K562 (cell line): Measurements from ENCODE around the gene ENTR1. TPM values are rescaled to one million over a fixed set of nuclear protein-coding genes. Genes with fewer than 3 reads are reported as not detected.

ENCODE experiments used
- ATAC-seq: fragments of 200-7000 bp; cut with Tn5 transposase; 3 replicates; pipeline ENCODE4 v1.9.1; 2020; ENCODE audit warnings: moderate library complexity
- BruUV-seq: library from RNA; stranded (reverse); fragments of 400-500 nt; replicated peaks from 2 replicates; lab custom pipeline; 2021; lab: Mats Ljungman, UMichigan
- CTCF ChIA-PET: fragments of 300-600 bp; formaldehyde crosslinking; extraction: SDS; loops from one replicate; lab custom pipeline; 2021; ENCODE audit warnings: low intra/inter-chr PET ratio; lab: Yijun Ruan, JAX
- POLR2A ChIA-PET: fragments of 300-600, 350-650 bp; sonication (Branson Sonifier 250); formaldehyde crosslinking; extraction: SDS; loops from one replicate; lab custom pipeline; 2021; ENCODE audit warnings: antibody characterized with exemption, inconsistent platforms; lab: Yijun Ruan, JAX
- DNase-seq, 4 experiments: peaks; one replicate each; pipeline versions ENCODE4 v3.0.0 to v3.0.0-alpha.2; 2011 to 2018; ENCODE audit warnings: low spot score in 3 of 4, mixed read lengths in 3 of 4; ENCODE audit errors: extremely low read depth in 1 of 4
- FAIRE-seq: peaks from 2 replicates; lab custom pipeline; 2011; peaks lifted over from hg19 to GRCh38; lab: Jason Lieb, UNC
- H2AFZ ChIP-seq: 2 replicates; pipeline ENCODE4 v1.6.0; 2011; ENCODE audit warnings: low read depth, low read length, control low read depth, inconsistent platforms
- H3K27ac ChIP-seq: fragments of 200-600 bp; 3 replicates; pipeline ENCODE4 v1.8.0; 2011; ENCODE audit warnings: low read depth, mild to moderate bottlenecking, control low read depth, inconsistent platforms, low read length, moderate library complexity, mixed read lengths; ENCODE audit errors: extremely low read depth
- H3K27me3 ChIP-seq, 2 experiments: fragments of 300-600 bp in 1 of 2; 2 replicates in 1 of 2; 3 replicates in 1 of 2; pipeline versions ENCODE4 v1.6.0 to v1.8.0; 2011; ENCODE audit warnings: inconsistent platforms in 2 of 2, low read length in 2 of 2, mild to moderate bottlenecking in 1 of 2, mixed read lengths in 1 of 2, moderate library complexity in 1 of 2; ENCODE audit not compliant: control insufficient read depth in 2 of 2, insufficient read depth in 2 of 2
- H3K36me3 ChIP-seq: fragments of 300-600 bp; 3 replicates; pipeline ENCODE4 v1.8.0; 2011; ENCODE audit warnings: mild to moderate bottlenecking, low read length, inconsistent platforms; ENCODE audit not compliant: control insufficient read depth, insufficient read depth
- H3K4me1 ChIP-seq, 2 experiments: fragments of 200-600 bp in 1 of 2; replicated peaks in 1 of 2; 2 replicates in 1 of 2; 3 replicates in 1 of 2; pipeline versions ENCODE4 v1.5.1 to v1.8.0; 2011; ENCODE audit warnings: inconsistent platforms in 2 of 2, low read length in 2 of 2, mild to moderate bottlenecking in 1 of 2, mixed read lengths in 1 of 2, moderate library complexity in 1 of 2; ENCODE audit not compliant: control insufficient read depth in 2 of 2, insufficient read depth in 2 of 2
- H3K4me2 ChIP-seq: 2 replicates; pipeline ENCODE4 v1.6.1; 2011; ENCODE audit warnings: low read length, control low read depth, inconsistent platforms, mixed read lengths; ENCODE audit not compliant: insufficient read depth
- H3K4me3 ChIP-seq: fragments of 200-600 bp; sonication (generic), shearing (Covaris generic); 2 replicates; pipeline ENCODE4 v1.5.1; 2016; ENCODE audit warnings: control low read depth, inconsistent platforms
- H3K79me2 ChIP-seq: fragments of 200-600 bp; 3 replicates; pipeline ENCODE4 v1.8.0; 2011; ENCODE audit warnings: low read length, inconsistent platforms; ENCODE audit not compliant: control insufficient read depth, insufficient read depth
- H3K9ac ChIP-seq, 2 experiments: 2 replicates each; pipeline versions ENCODE4 v1.6.0 to v1.6.1; 2011; ENCODE audit warnings: low read depth in 2 of 2, low read length in 2 of 2, control low read depth in 1 of 2, inconsistent platforms in 1 of 2, mild to moderate bottlenecking in 1 of 2, mixed read lengths in 1 of 2; ENCODE audit not compliant: insufficient read depth in 1 of 2
- H3K9me1 ChIP-seq: one replicate; pipeline ENCODE4 v1.6.0; 2011; ENCODE audit warnings: inconsistent platforms, mild to moderate bottlenecking, low read length, moderate library complexity; ENCODE audit not compliant: control insufficient read depth, insufficient read depth
- H3K9me3 ChIP-seq: replicated peaks from 2 replicates; pipeline ENCODE4 v1.5.1; 2011; ENCODE audit warnings: low read depth, low read length, inconsistent platforms; ENCODE audit not compliant: control insufficient read depth, insufficient read depth
- H4K20me1 ChIP-seq: replicated peaks from 2 replicates; pipeline ENCODE4 v1.6.1; 2011; ENCODE audit warnings: low read length, inconsistent platforms, mixed read lengths; ENCODE audit not compliant: control insufficient read depth, insufficient read depth
- CBX1 ChIP-seq: sonication (generic); IDR thresholded peaks from 2 replicates; pipeline ENCODE4 v1.6.1; 2016; ENCODE audit warnings: antibody characterized with exemption, low read depth, mild to moderate bottlenecking
- ERF ChIP-seq: fragments of 450-650 bp; formaldehyde crosslinking; IDR thresholded peaks from 2 replicates; pipeline ENCODE4 v1.4.0; 2020; ENCODE audit warnings: mild to moderate bottlenecking, mixed read lengths
- NFATC3 ChIP-seq: fragments of 450-650 bp; IDR thresholded peaks from 2 replicates; pipeline ENCODE4 v1.6.1; 2017; ENCODE audit warnings: mild to moderate bottlenecking
- RAD21 ChIP-seq, 2 experiments: fragments of 250-450 bp in 1 of 2; fragments of 450-650 bp in 1 of 2; sonication (Bioruptor Pico) in 1 of 2; formaldehyde crosslinking in 1 of 2; IDR thresholded peaks in 1 of 2; conservative IDR thresholded peaks in 1 of 2; 2 replicates each; pipeline versions ENCODE4 v1.4.0 to v1.8.0; 2020 to 2022; ENCODE audit warnings: mild to moderate bottlenecking in 2 of 2, moderate library complexity in 1 of 2
- WGBS: fragments of 100-300 bp; shearing (Covaris generic); methylation state at CpG from one replicate; pipeline ENCODE4 v1.1.6; 2016; ENCODE audit warnings: low coverage, mixed read lengths; ENCODE audit not compliant: insufficient coverage; ENCODE audit errors: missing lambda C conversion rate; 5-methylcytosine and 5-hydroxymethylcytosine counted together
- in situ Hi-C: fragments of 300-500 bp; cut with MboI; formaldehyde crosslinking; loops from 4 replicates; pipeline ENCODE4 v1.15.0; 2018; ENCODE audit warnings: inconsistent platforms, mixed read lengths
- intact Hi-C: fragments of 100-400 bp; cut with micrococcal nuclease; formaldehyde crosslinking; loops from 2 replicates; pipeline ENCODE4 v1.14.2; 2022
- polyA plus RNA-seq, 8 experiments: library from polyadenylated mRNA; depleted of rRNA in 4 of 8; stranded (reverse) in 5 of 8; unstranded in 3 of 8; fragments of >200 nt; fragmentation: Nextera tagmentation in 2 of 8; fragmentation: Illumina TruSeq in 1 of 8; extraction: Ambion mirVana in 2 of 8; extraction: Trizol in 1 of 8; gene quantifications; 2 replicates each; pipeline versions ENCODE4 v1.2.1 to v1.2.3, GENCODE V29; 2011 to 2014; ENCODE audit warnings: inconsistent platforms in 1 of 8, missing spikeins in 1 of 8
- total RNA-seq, 7 experiments: library from RNA; depleted of rRNA in 6 of 7; stranded (reverse); fragments of >200 nt in 6 of 7; fragmentation: Illumina TruSeq in 2 of 7; extraction: Trizol in 2 of 7; gene quantifications; 2 replicates each; pipeline versions ENCODE4 v1.2.1 to v1.2.3, GENCODE V29; 2011 to 2021; ENCODE audit warnings: low replicate concordance in 1 of 7
- TF ChIP-seq, protein P1 (sequence below): sonication (generic); formaldehyde crosslinking; IDR thresholded peaks from 2 replicates; pipeline ENCODE4 v1.8.1; 2022; ENCODE audit warnings: missing genetic modification reagents

ENTR1 gene
- total and polyA plus RNA-seq, 9 of the 15 experiments (the other 6 are each of a cell fraction or from before 2014, with no cell fraction given), result 6.7 to 106 (median 72.6) TPM

DNA sequence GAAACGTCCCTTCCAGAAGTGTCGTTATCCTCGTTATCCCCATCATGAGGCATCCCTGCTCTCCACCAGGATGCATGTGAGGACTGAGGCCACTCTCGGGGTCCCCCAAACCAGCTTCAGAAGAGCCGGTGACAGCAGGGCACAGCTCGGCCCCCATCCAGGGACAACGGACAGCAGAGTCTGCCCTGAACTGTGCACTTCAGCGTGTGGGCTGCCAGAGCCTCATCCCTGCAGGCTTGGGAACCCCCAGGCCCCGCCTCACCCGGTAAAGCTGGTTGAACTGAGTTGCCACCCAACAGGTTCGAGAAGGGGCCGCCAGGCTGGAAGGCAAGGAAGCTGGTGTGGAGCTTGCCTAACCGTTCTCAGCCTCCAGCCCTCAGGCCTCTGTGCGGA lies 36.2 kb downstream of the ENTR1 start:
- H3K9ac ChIP-seq, result peak overlapping the region; percentile 89 to 93; a peak in 3 of 4 replicates
- in situ Hi-C loops, result no loop called here

More for the DNA sequence above, 36.2 kb downstream of the ENTR1 start:
- Histone ChIP-seq H3K4me1 (peaks cover 9 to 86% of the 10 kb centered on the region in 2 experiments; a peak in 4 of 5 replicates), H4K20me1 (no peaks in the 10 kb centered on the region), H3K79me2 (peaks cover 24% of the 10 kb centered on the region), H3K9me1 (no peaks in the 10 kb centered on the region), H3K4me2 (peak overlapping the region; percentile 95), H3K27ac (peak overlapping the region; percentile 79; the same call in 1 of the 3 replicates)
- ATAC-seq, result no peak
- CTCF ChIA-PET, result no interaction called here
- TF ChIP-seq NFATC3 (no peak), CBX1 (no peak), ERF (CRISPR knock-in tag) (no peak), RAD21 (CRISPR knock-in tag; conservative IDR thresholded peaks at IDR 0.05 in 1 of 2, IDR thresholded peaks at IDR 0.05 in 1 of 2) (no peak)
- TF ChIP-seq, protein P1, sequence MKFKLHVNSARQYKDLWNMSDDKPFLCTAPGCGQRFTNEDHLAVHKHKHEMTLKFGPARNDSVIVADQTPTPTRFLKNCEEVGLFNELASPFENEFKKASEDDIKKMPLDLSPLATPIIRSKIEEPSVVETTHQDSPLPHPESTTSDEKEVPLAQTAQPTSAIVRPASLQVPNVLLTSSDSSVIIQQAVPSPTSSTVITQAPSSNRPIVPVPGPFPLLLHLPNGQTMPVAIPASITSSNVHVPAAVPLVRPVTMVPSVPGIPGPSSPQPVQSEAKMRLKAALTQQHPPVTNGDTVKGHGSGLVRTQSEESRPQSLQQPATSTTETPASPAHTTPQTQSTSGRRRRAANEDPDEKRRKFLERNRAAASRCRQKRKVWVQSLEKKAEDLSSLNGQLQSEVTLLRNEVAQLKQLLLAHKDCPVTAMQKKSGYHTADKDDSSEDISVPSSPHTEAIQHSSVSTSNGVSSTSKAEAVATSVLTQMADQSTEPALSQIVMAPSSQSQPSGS, result no peak
- TF ChIP-seq, all 486 proteins: peak for 0
- no peaks in the 10 kb centered on the region for H3K9me3 ChIP-seq
- H3K4me3 ChIP-seq, result peak overlapping the region; percentile 55
- no peak for DNase-seq
- H2AFZ ChIP-seq, result no peak overlapping the region
- BruUV-seq, result no TSS peak
- intact Hi-C loops, result no loop called here
- H3K27me3 ChIP-seq, result no peaks in the 10 kb centered on the region
- 93% methylated on average over 7 of the region's 14 CpGs for WGBS
- H3K36me3 ChIP-seq, result peaks cover 81% of the 10 kb centered on the region; the same call in 2 of the 3 replicates
- FAIRE-seq, result no peak
- POLR2A ChIA-PET, result interaction anchor here (0.6 to 1.0 kb wide), 8 partner anchors 8 to 869 kb away, joined by 3 to 8 read pairs (median 4); partner anchors contain the start of gene DNLZ
